WTC11 (cell line): Measurements from ENCODE around the gene SYT9.

Source experiments
- TF ChIP-seq, protein P1 (sequence below): sonication (generic); formaldehyde crosslinking; IDR thresholded peaks from 2 replicates; pipeline ENCODE4 v1.8.1; 2022; ENCODE audit warnings: mild to moderate bottlenecking, moderate library complexity, missing genetic modification reagents
- TF ChIP-seq, protein P2 (sequence below): sonication (generic); formaldehyde crosslinking; IDR thresholded peaks from 2 replicates; pipeline ENCODE4 v1.8.0; 2022; ENCODE audit warnings: mild to moderate bottlenecking, missing genetic modification reagents

DNA sequence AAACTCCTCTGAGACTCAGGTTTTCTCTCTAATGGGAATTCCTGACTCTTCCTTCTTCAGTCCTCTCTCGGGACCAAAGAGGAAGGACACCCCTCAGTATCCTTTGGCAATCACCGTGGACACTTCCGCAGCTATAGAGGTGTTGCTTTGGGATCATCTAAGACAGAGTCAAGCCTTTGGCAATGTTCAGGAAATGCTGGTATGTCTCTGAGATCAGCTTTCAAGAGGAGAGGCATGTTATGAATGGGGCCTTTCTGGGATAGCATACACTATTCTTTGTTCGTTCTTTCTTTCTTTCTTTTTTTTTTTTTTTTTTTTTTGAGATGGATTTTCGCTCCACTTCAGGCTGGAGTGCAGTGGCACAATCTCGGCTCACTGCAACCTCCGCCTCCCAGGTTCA is 219.4 kb downstream of the SYT9 start:
- TF ChIP-seq, protein P1, sequence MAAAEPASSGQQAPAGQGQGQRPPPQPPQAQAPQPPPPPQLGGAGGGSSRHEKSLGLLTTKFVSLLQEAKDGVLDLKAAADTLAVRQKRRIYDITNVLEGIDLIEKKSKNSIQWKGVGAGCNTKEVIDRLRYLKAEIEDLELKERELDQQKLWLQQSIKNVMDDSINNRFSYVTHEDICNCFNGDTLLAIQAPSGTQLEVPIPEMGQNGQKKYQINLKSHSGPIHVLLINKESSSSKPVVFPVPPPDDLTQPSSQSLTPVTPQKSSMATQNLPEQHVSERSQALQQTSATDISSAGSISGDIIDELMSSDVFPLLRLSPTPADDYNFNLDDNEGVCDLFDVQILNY (CRISPR knock-in tag): no peak
- TF ChIP-seq, protein P2, sequence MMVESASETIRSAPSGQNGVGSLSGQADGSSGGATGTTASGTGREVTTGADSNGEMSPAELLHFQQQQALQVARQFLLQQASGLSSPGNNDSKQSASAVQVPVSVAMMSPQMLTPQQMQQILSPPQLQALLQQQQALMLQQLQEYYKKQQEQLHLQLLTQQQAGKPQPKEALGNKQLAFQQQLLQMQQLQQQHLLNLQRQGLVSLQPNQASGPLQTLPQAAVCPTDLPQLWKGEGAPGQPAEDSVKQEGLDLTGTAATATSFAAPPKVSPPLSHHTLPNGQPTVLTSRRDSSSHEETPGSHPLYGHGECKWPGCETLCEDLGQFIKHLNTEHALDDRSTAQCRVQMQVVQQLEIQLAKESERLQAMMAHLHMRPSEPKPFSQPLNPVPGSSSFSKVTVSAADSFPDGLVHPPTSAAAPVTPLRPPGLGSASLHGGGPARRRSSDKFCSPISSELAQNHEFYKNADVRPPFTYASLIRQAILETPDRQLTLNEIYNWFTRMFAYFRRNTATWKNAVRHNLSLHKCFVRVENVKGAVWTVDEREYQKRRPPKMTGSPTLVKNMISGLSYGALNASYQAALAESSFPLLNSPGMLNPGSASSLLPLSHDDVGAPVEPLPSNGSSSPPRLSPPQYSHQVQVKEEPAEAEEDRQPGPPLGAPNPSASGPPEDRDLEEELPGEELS (CRISPR knock-in tag): no peak
